HG03354 (cell line): Measurements from ENCODE around the gene DNAJC18.
A peak's percentile ranks its signal among the peaks of the same experiment; 100 is the strongest.

Source experiments
- ATAC-seq: cut with Tn5 transposase; IDR thresholded peaks from one replicate; pipeline ENCODE4 v1.9.1; 2021; ENCODE audit warnings: mild to moderate bottlenecking; ENCODE audit not compliant: unreplicated experiment, poor library complexity, severe bottlenecking

Gene DNAJC18

GRCh38 chr5:139462586-139463276 lies 23.4 kb upstream of the DNAJC18 start, which contains the start of gene ECSCR:
Gene ECSCR, minus strand, starts transcription at chr5:139462743. Its CDS starts 73 bp downstream, at chr5:139462670.
- ATAC-seq: no peak

GRCh38 chr5:139461698-139462097 lies 22.4 kb upstream of the DNAJC18 start:
- ATAC-seq: no peak

GRCh38 chr5:139461176-139461575 lies 21.9 kb upstream of the DNAJC18 start:
- ATAC-seq: no peak

GRCh38 chr5:139460455-139460854 lies 21.1 kb upstream of the DNAJC18 start:
- no peak for ATAC-seq

GRCh38 chr5:139459451-139459934 lies 20.2 kb upstream of the DNAJC18 start:
- peak; percentile 39 for ATAC-seq

- peak; percentile 72 for ATAC-seq
Measured at GRCh38 chr5:139458580-139459407, 19.5 kb upstream of the DNAJC18 start.

GRCh38 chr5:139457653-139458306 lies 18.5 kb upstream of the DNAJC18 start:
- peak; percentile 36 for ATAC-seq

GRCh38 chr5:139457241-139457640 lies 17.9 kb upstream of the DNAJC18 start:
- ATAC-seq: no peak

- no peak for ATAC-seq
Measured at GRCh38 chr5:139456776-139457175, 17.5 kb upstream of the DNAJC18 start.

- ATAC-seq: no peak
Measured at GRCh38 chr5:139454568-139455290, 15.4 kb upstream of the DNAJC18 start.

GRCh38 chr5:139453683-139454567 lies 14.6 kb upstream of the DNAJC18 start:
- no peak for ATAC-seq

- no peak for ATAC-seq
Measured at GRCh38 chr5:139451878-139452660, 12.7 kb upstream of the DNAJC18 start.

- ATAC-seq: no peak
Measured at GRCh38 chr5:139451176-139451575, 11.9 kb upstream of the DNAJC18 start.

GRCh38 chr5:139446956-139447779 lies 7.8 kb upstream of the DNAJC18 start:
- peak; percentile 52 for ATAC-seq

- no peak for ATAC-seq
Measured at GRCh38 chr5:139445325-139446170, 6.2 kb upstream of the DNAJC18 start.

GRCh38 chr5:139443831-139444453 lies 4.6 kb upstream of the DNAJC18 start:
- no peak for ATAC-seq
